Activated CD4-positive, alpha-beta T cell treated with anti-CD3 and anti-CD28 coated beads, Interleukin-2, Interleukin-6, amounts not matched to agents 100 ng/mL and 50 ng/mL, durations not matched to agents 16 hours and 8 hours (primary cell): Measurements from ENCODE around the gene RFX5.
"Not testable (repeated sequence)": the region's sequence is repeated elsewhere in the genome, so short reads cannot be mapped to it uniquely, and the experiment has no call there.

ENCODE experiments used
- DNase-seq: peaks from one replicate; pipeline ENCODE4 v3.0.0-alpha.2; 2020

The RFX5 gene

GRCh38 chr1:151361883-151362282 is 14.8 kb upstream of the RFX5 start:
- DNase-seq = no peak

DNA sequence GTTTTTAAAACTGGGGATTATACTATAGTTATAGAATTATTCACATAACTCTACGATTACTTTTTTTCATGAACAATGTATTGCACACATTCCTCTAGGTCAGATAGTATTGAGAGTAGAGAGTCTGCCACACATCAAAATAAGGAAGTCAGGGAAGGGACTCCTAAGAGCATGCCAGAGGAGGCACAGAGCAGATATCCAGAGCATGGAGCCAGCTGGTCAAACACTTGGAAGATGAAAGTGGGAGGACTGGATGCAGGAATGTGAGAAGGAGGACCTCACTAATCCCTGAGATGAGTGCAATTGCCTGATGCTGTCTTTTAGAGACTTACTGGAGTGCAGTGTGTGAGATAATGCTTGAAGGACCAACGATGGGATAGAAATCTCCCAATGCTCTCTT is 9.6 kb upstream of the RFX5 start:
- no peak for DNase-seq

- no peak for DNase-seq
Measured at GRCh38 chr1:151352021-151352718, 5.1 kb upstream of the RFX5 start.

DNA sequence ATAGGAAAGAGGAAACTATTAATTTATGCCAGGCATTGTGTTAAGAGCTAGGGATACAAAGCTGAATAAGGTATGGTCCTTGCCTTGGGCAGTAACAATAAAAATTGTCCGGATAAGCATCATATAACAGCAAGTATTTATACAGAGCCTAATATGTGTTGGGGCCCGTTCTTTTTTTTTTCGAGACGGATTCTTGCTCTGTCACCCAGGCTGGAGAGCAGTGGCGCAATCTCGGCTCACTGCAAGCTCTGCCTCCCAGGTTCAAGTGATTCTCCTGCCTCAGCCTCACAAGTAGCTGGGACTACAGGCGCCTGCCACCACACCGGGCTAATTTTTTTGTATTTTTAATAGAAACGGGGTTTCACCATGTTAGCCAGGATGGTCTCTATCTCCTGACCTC is 3.3 kb upstream of the RFX5 start:
- DNase-seq = not testable (repeated sequence)

GRCh38 chr1:151347523-151348246 is 633 bp upstream of the RFX5 start:
- no peak for DNase-seq

DNA sequence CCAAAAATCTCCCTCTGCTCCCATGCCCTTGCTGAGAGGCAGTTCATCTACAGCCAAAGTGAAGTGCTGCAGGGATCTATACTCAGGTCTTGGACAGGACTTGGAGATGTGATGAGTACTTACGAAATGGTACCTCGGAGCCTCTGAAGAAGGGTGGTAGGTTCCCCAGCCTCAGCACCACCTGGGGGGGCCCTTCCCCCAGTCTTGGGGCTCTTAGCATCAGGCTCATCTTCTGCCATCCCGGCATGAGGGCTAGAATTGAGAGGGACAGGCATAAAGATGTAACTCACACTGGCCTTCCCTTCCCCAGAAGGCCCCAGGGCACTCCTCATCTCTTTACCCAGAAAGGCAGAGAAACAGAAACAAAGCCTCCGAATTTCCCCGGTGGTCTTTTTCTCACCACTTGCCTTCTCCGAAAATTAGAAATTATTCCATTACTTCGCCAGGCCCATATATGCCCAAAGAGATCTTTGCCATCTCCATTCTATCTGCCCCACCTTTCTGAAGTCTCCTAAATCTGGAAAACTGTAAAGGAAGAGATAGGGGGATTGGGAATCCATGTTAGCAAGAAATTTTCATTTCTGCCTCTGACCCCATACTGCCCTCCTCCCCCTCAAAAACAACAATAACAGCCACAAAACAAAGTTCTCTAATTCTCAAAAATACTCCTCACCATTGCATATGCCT is 827 bp downstream of the RFX5 start:
- peak; percentile 24 for DNase-seq

- DNase-seq = no peak
Measured at GRCh38 chr1:151344291-151344690, 2.8 kb downstream of the RFX5 start.

DNA sequence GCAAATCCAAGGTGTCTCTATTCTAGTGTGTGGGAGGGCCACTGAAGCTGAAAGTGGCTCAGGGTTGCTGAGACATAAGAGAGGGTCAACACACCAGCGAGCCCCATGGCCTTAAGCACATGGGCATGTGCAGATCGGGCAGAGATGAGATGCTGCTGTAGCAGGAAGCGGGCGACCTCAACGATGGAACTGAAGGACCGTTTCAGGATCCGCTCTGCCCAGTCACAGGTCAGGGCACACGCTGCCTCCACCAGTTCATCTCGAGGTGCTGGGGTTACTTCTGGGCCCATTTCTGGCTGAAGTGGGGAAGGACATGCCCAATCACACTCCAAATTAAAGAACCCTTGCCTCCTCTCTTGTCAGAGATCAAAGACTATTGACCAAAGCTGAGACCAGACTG is 3.5 kb downstream of the RFX5 start:
- DNase-seq = no peak

DNA sequence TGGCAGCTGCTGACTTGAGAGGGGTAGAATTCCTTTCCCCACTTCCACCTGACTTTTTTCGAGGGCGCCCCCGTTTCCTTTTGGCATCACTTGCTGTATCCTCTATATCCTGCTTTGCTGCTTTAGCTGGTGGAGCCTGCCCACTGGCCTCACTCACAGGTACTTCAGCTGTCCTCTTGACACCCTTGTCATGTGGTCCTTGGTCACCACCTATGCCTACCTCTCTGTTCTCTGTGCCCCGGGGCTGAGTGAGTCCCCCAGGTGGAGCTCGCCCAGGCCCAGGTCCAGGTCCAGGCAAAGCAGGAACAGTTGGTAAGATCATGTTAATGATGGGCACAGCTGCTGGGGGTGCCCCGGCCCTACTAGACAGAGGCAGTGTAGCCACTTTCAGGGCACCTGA is 4.5 kb downstream of the RFX5 start:
- DNase-seq = no peak

DNA sequence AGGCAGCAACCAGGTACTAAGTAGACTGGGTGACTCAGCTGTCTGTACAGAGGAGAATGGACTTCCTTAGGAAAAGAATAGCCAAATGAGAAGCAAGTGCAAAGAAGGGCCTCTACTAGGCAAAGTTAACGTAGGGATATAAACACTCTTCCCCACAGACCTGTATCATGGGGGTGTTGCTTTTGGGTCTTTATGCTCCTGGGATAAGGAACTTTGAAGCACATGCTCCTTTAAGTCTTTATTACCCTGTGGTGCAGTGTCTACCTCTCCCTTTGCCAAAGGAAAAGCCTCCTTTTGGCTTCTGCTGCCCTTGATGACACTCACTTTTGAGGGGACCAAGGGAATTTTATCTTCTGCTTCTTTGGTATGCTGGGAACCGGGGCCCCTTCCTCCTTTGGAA is 5.0 kb downstream of the RFX5 start:
- DNase-seq = no peak

DNA sequence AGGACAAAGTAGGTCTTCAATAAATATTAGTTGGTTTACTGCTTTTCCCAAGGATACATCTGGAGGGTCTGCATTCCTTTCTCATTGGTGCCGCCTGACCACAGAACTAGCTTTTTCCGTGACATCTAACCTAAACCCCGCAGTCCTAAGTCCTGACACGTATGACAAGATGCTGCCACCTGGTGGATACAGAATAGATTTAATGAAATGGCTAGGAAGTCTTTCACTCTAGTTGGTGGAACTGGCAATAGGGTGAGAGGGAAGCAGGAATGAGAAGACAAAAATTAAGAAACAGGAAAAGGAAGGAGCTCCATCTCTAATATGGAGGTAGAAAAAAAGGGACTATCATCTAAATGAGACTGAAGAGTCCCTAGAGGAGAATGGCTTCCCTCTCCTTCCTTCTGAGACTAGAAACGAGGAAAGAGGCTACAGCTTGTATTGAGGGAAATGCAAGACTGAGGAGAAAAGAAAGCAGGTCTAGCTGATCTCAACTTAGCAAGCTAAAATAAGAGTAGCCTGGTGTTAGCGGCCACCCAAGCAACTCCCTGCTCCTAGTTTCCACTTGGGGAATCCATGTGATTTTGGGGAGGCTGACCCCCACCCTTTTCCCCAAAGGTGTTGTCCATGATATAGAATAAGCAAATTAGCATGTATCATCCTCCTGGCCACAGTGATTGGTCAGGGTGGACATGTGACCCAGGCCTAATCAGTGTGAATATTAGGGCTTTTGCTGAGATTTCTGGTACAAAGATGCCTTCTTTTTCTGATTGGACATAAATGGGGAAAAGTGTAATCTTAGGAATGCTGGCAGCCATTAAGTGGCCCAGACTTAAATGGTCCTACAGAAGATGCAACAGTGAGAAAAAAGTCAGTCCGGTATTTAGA is 5.9 kb downstream of the RFX5 start:
- DNase-seq = peak; percentile 80

DNA sequence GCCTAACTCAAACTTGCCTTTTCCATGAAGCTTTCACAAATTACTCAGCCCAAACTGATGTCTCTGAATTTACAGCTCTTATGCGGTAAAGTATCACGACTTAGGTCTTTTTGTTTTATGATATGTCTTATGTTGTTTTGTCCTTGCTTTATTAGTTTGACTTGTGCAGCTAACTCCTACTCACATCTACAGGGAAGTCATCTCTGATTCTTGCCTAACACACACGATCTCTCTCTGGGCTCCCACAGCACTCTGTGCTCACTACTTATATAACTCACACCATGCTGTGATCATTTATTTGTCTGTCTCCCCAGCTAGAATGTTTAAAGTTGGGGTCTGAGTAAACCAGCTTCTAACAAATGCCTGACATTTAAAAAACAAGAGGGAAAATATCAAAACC is 10.5 kb downstream of the RFX5 start:
- DNase-seq = no peak

DNA sequence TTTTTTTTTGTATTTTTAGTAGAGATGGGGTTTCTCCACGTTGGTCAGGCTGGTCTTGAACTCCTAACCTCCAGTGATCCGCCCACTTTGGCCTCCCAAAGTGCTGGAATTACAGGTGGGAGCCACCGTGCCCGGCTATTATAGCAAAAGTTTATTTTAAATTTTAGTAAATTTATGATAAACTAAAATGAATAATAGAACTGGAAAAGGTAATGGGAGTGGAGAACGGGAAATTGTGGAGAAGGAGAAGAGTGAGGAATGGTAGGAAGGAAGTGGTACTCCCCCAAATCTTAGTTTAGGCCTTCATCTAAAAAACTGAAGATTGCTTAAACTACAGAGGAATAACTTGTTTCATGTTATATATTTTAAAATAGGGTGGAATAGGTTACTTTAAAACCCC is 12.2 kb downstream of the RFX5 start:
- DNase-seq = no peak

GRCh38 chr1:151327903-151328674 is 19.0 kb downstream of the RFX5 start:
- no peak for DNase-seq

- DNase-seq = peak; percentile 98
Measured at GRCh38 chr1:151327223-151327902, 19.7 kb downstream of the RFX5 start, which contains the start of gene PI4KB. TSS of gene PI4KB (minus strand) at chr1:151327416. CDS start at chr1:151316481, 10,935 bp downstream.

GRCh38 chr1:151326619-151327222 is 20.3 kb downstream of the RFX5 start:
- DNase-seq = peak; percentile 66

GRCh38 chr1:151325646-151326429 is 21.2 kb downstream of the RFX5 start:
- DNase-seq = peak; percentile 33

GRCh38 chr1:151325231-151325630 is 21.8 kb downstream of the RFX5 start:
- no peak for DNase-seq

GRCh38 chr1:151324390-151324930 is 22.6 kb downstream of the RFX5 start:
- DNase-seq = no peak

GRCh38 chr1:151318975-151319374 is 28.1 kb downstream of the RFX5 start:
- no peak for DNase-seq
